ENCODE data around the gene SCD5.

SCD5 gene

GRCh38 chr4:82773057-82773456 is 25.5 kb downstream of the SCD5 start:
- no peaks in the 10 kb centered on the region for H3K36me3 ChIP-seq (ENCODE audit: insufficient read depth)
- H3K9ac ChIP-seq: no peak overlapping the region
- no peaks in the 10 kb centered on the region for H3K27me3 ChIP-seq (ENCODE audit: insufficient read depth, low read depth)
- H2AFZ ChIP-seq (ENCODE audit: low read depth): no peak overlapping the region
- 0 out of 2 replicates have a peak, but pooled peaks cover 5% of the 10 kb centered on the region for H3K79me2 ChIP-seq (ENCODE audit: insufficient read depth, low read depth)
- TF ChIP-seq CTCF (conservative IDR thresholded peaks at IDR 0.05; ENCODE audit: low read depth, low read length): no peak
- no peaks in the 10 kb centered on the region for H3K4me1 ChIP-seq (ENCODE audit: low read depth, poor library complexity, severe bottlenecking)
- H3K4me3 ChIP-seq (IDR thresholded peaks at IDR 0.05; ENCODE audit: insufficient read depth, low read depth, low read length): no peak overlapping the region
- H4K20me1 ChIP-seq (ENCODE audit: insufficient read depth): no peaks in the 10 kb centered on the region
- no peak overlapping the region for H3K27ac ChIP-seq
- no peak overlapping the region for H3K4me2 ChIP-seq

GRCh38 chr4:82770607-82771006 is 28.0 kb downstream of the SCD5 start:
- Histone ChIP-seq H3K79me2 (ENCODE audit: insufficient read depth, low read depth) (no peaks in the 10 kb centered on the region), H3K27ac (no peak overlapping the region), H3K27me3 (ENCODE audit: insufficient read depth, low read depth) (no peaks in the 10 kb centered on the region), H3K4me3 (IDR thresholded peaks at IDR 0.05; ENCODE audit: insufficient read depth, low read depth, low read length) (no peak overlapping the region), H3K4me1 (ENCODE audit: low read depth, poor library complexity, severe bottlenecking) (no peaks in the 10 kb centered on the region), H3K4me2 (no peak overlapping the region), H3K9ac (no peak overlapping the region), H3K36me3 (ENCODE audit: insufficient read depth) (no peaks in the 10 kb centered on the region), H4K20me1 (ENCODE audit: insufficient read depth) (no peaks in the 10 kb centered on the region), H2AFZ (ENCODE audit: low read depth) (no peak overlapping the region)
- TF ChIP-seq CTCF (conservative IDR thresholded peaks at IDR 0.05; ENCODE audit: low read depth, low read length): no peak

GRCh38 chr4:82765134-82765533 is 33.5 kb downstream of the SCD5 start:
- TF ChIP-seq CTCF (conservative IDR thresholded peaks at IDR 0.05; ENCODE audit: low read depth, low read length): no peak
- Histone ChIP-seq H3K4me3 (IDR thresholded peaks at IDR 0.05; ENCODE audit: insufficient read depth, low read depth, low read length) (no peak overlapping the region), H3K27me3 (ENCODE audit: insufficient read depth, low read depth) (no peaks in the 10 kb centered on the region)

GRCh38 chr4:82761229-82761628 is 37.4 kb downstream of the SCD5 start:
- Histone ChIP-seq H2AFZ (ENCODE audit: low read depth) (no peak overlapping the region), H3K27me3 (ENCODE audit: insufficient read depth, low read depth) (no peaks in the 10 kb centered on the region), H3K36me3 (ENCODE audit: insufficient read depth) (no peaks in the 10 kb centered on the region), H3K79me2 (ENCODE audit: insufficient read depth, low read depth) (no peaks in the 10 kb centered on the region), H3K4me1 (ENCODE audit: low read depth, poor library complexity, severe bottlenecking) (peaks cover 5% of the 10 kb centered on the region), H3K27ac (no peak overlapping the region), H3K4me3 (IDR thresholded peaks at IDR 0.05; ENCODE audit: insufficient read depth, low read depth, low read length) (no peak overlapping the region), H3K4me2 (no peak overlapping the region), H4K20me1 (ENCODE audit: insufficient read depth) (no peaks in the 10 kb centered on the region), H3K9ac (no peak overlapping the region)
- no peak for TF ChIP-seq CTCF (conservative IDR thresholded peaks at IDR 0.05; ENCODE audit: low read depth, low read length)

More at GRCh38 chr4:82765134-82765533, 33.5 kb downstream of the SCD5 start:
- Histone ChIP-seq H3K4me2 (no peak overlapping the region), H3K27ac (no peak overlapping the region), H3K9ac (no peak overlapping the region), H4K20me1 (ENCODE audit: insufficient read depth) (no peaks in the 10 kb centered on the region), H2AFZ (ENCODE audit: low read depth) (no peak overlapping the region), H3K4me1 (ENCODE audit: low read depth, poor library complexity, severe bottlenecking) (no peaks in the 10 kb centered on the region), H3K36me3 (ENCODE audit: insufficient read depth) (no peaks in the 10 kb centered on the region), H3K79me2 (ENCODE audit: insufficient read depth, low read depth) (no peaks in the 10 kb centered on the region)
